GM12878 (cell line): ENCODE measurements around the gene MAST3. TPM values are rescaled to one million over a fixed set of nuclear protein-coding genes. Genes with fewer than 3 reads are reported as not detected.

Experiments used
- ATAC-seq: fragments of 200-7000 bp; cut with Tn5 transposase; 3 replicates; pipeline ENCODE4 v1.9.1; 2020; ENCODE audit warnings: mild to moderate bottlenecking, moderate library complexity
- BruUV-seq: library from RNA; stranded (reverse); fragments of 400-500 nt; replicated peaks from 2 replicates; lab custom pipeline; 2021; lab: Mats Ljungman, UMichigan
- CTCF ChIA-PET: fragments of 300-600 bp; sonication (Branson Sonifier 250); formaldehyde crosslinking; extraction: SDS; loops from one replicate; lab custom pipeline; 2021; ENCODE audit warnings: inconsistent platforms; lab: Yijun Ruan, JAX
- POLR2A ChIA-PET: fragments of 350-600 bp; formaldehyde crosslinking; extraction: SDS; loops from one replicate; lab custom pipeline; 2021; ENCODE audit warnings: inconsistent platforms; lab: Charles Lee
- RAD21 ChIA-PET: fragments of 300-600 bp; sonication (Branson Sonifier 250); formaldehyde crosslinking; loops from one replicate; lab custom pipeline; 2023; ENCODE audit warnings: antibody characterized with exemption; ENCODE audit not compliant: unreplicated experiment; lab: Charles Lee
- SMC1A ChIA-PET: fragments of 300-600 bp; sonication (Branson Sonifier 250); formaldehyde crosslinking; loops from one replicate; lab custom pipeline; 2023; ENCODE audit not compliant: unreplicated experiment, uncharacterized antibody; lab: Charles Lee
- DNase-seq: peaks from one replicate; pipeline ENCODE4 v3.0.0-alpha.2; 2011; ENCODE audit warnings: low read depth, low spot score
- FAIRE-seq: peaks from 3 replicates; lab custom pipeline; 2011; peaks lifted over from hg19 to GRCh38; lab: Jason Lieb, UNC
- H2AFZ ChIP-seq: 2 replicates; pipeline ENCODE4 v1.6.0; 2011; ENCODE audit warnings: low read depth, low read length, control low read depth; ENCODE audit not compliant: control insufficient read depth
- H3K27ac ChIP-seq: 2 replicates; pipeline ENCODE4 v1.5.1; 2011; ENCODE audit warnings: control low read depth; ENCODE audit not compliant: control insufficient read depth, insufficient read depth
- H3K27me3 ChIP-seq, 2 experiments: replicated peaks in 1 of 2; 2 replicates each; pipeline versions ENCODE4 v1.6.0 to v1.6.1; 2011; ENCODE audit warnings: low read length in 1 of 2; ENCODE audit not compliant: control insufficient read depth in 2 of 2, insufficient read depth in 2 of 2
- H3K36me3 ChIP-seq, 2 experiments: 2 replicates each; pipeline ENCODE4 v1.5.1; 2011; ENCODE audit warnings: low read length in 1 of 2; ENCODE audit not compliant: control insufficient read depth in 2 of 2, insufficient read depth in 2 of 2
- H3K4me1 ChIP-seq: 2 replicates; pipeline ENCODE4 v1.6.1; 2011; ENCODE audit warnings: mild to moderate bottlenecking, low read length, moderate library complexity, mixed read lengths; ENCODE audit not compliant: control insufficient read depth, insufficient read depth
- H3K4me2 ChIP-seq: 2 replicates; pipeline ENCODE4 v1.6.0; 2011; ENCODE audit warnings: control low read depth; ENCODE audit not compliant: control insufficient read depth, insufficient read depth
- H3K4me3 ChIP-seq: fragments of 200-600 bp; sonication (generic); 2 replicates; pipeline ENCODE4 v1.5.1; 2016
- H3K79me2 ChIP-seq: 2 replicates; pipeline ENCODE4 v1.6.0; 2011; ENCODE audit warnings: low read length; ENCODE audit not compliant: control insufficient read depth, insufficient read depth
- H3K9ac ChIP-seq: 2 replicates; pipeline ENCODE4 v1.8.0; 2011; ENCODE audit warnings: low read length, control low read depth, mixed read lengths; ENCODE audit not compliant: control insufficient read depth, insufficient read depth
- H3K9me3 ChIP-seq: replicated peaks from 3 replicates; pipeline ENCODE4 v1.5.1; 2011; ENCODE audit warnings: mild to moderate bottlenecking, low read length; ENCODE audit not compliant: control insufficient read depth, insufficient read depth
- H4K20me1 ChIP-seq: 2 replicates; pipeline ENCODE4 v1.6.0; 2011; ENCODE audit not compliant: control insufficient read depth, insufficient read depth
- CHD2 ChIP-seq: IDR thresholded peaks from 2 replicates; pipeline ENCODE4 v1.6.1; 2011; ENCODE audit warnings: low read depth, low read length, improper control_type of control experiment, borderline replicate concordance
- FOS ChIP-seq: IDR thresholded peaks from 3 replicates; pipeline ENCODE4 v1.6.1; 2011; ENCODE audit warnings: borderline replicate concordance; ENCODE audit not compliant: insufficient read length; ENCODE audit errors: extremely low read depth
- FOXK2 ChIP-seq: fragments of 450-650 bp; IDR thresholded peaks from 2 replicates; pipeline ENCODE4 v1.6.1; 2017; ENCODE audit warnings: mild to moderate bottlenecking, moderate library complexity
- POLR2AphosphoS2 ChIP-seq: IDR thresholded peaks from 2 replicates; pipeline ENCODE4 v1.6.1; 2011; ENCODE audit warnings: low read depth, mild to moderate bottlenecking, low read length, improper control_type of control experiment, moderate library complexity
- PRDM15 ChIP-seq: fragments of 450-650 bp; formaldehyde crosslinking; IDR thresholded peaks from 2 replicates; pipeline ENCODE4 v1.4.0; 2020; ENCODE audit warnings: mild to moderate bottlenecking, moderate library complexity
- SMC3 ChIP-seq: IDR thresholded peaks from 2 replicates; pipeline ENCODE4 v1.6.1; 2011; ENCODE audit warnings: low read length, improper control_type of control experiment, borderline replicate concordance
- TAF1 ChIP-seq: IDR thresholded peaks from 2 replicates; pipeline ENCODE4 v1.6.1; 2011; ENCODE audit warnings: mild to moderate bottlenecking, low read depth, low read length, borderline replicate concordance
- TCF3 ChIP-seq: IDR thresholded peaks from 2 replicates; pipeline ENCODE4 v1.6.1; 2012; ENCODE audit warnings: low read depth, mild to moderate bottlenecking, low read length, borderline replicate concordance; ENCODE audit not compliant: insufficient read depth
- USF1 ChIP-seq: IDR thresholded peaks from 2 replicates; pipeline ENCODE4 v1.6.1; 2011; ENCODE audit warnings: borderline replicate concordance, low read depth, mild to moderate bottlenecking, moderate library complexity, mixed read lengths, low read length; ENCODE audit not compliant: insufficient read depth; ENCODE audit errors: extremely low read length
- WGBS: methylation state at CpG from one replicate; pipeline ENCODE4 v1.1.6; 2016; ENCODE audit warnings: low lambda C conversion rate; ENCODE audit not compliant: insufficient replicate concordance, insufficient coverage; ENCODE audit errors: missing lambda C conversion rate; 5-methylcytosine and 5-hydroxymethylcytosine counted together
- in situ Hi-C: fragments of 300-500 bp; cut with MboI; formaldehyde crosslinking; loops from 9 replicates; pipeline ENCODE4 v1.14.3; 2018; ENCODE audit warnings: mixed read lengths
- intact Hi-C: fragments of 100-400 bp; cut with micrococcal nuclease; formaldehyde crosslinking; loops from one replicate; pipeline ENCODE4 v1.14.2; 2022; ENCODE audit not compliant: unreplicated experiment
- polyA plus RNA-seq, 11 experiments: library from polyadenylated mRNA; depleted of rRNA in 4 of 11; unstranded in 6 of 11; stranded (reverse) in 5 of 11; fragments of >200 nt; fragmentation: Nextera tagmentation in 4 of 11; fragmentation: Illumina TruSeq in 1 of 11; extraction: Ambion mirVana in 4 of 11; extraction: Trizol in 1 of 11; gene quantifications; 1 replicate in 1 of 11; 2 replicates in 10 of 11; pipeline versions ENCODE4 v1.2.1 to v1.2.3, GENCODE V29; 2011 to 2016; ENCODE audit warnings: inconsistent platforms in 2 of 11, missing spikeins in 2 of 11, low read depth in 1 of 11
- total RNA-seq, 4 experiments: library from RNA; depleted of rRNA in 3 of 4; stranded (reverse); fragments of >200 nt in 3 of 4; fragmentation: Illumina TruSeq in 1 of 4; extraction: Trizol in 1 of 4; gene quantifications; 2 replicates each; pipeline versions ENCODE4 v1.2.1 to v1.2.3, GENCODE V29; 2013 to 2021

MAST3 gene
- total and polyA plus RNA-seq, 10 of the 15 experiments (the other 5 are each of a cell fraction or from before 2014, with no cell fraction given) = 3.0 to 22.2 (median 7.5) TPM

GRCh38 chr19:18072335-18072734 lies 25.2 kb upstream of the MAST3 start:
- DNase-seq = no peak

More at GRCh38 chr19:18072335-18072734, 25.2 kb upstream of the MAST3 start:
- FAIRE-seq (no peak), ATAC-seq (no peak)
- no TSS peak for BruUV-seq
- ChIA-PET POLR2A (no interaction called here), CTCF (interaction anchor here (0.7 to 1.5 kb wide), 3 partner anchors 9 to 15 kb away, joined by 3 to 6 read pairs (median 4); partner anchors contain the start of gene IL12RB1), RAD21 (no interaction called here), SMC1A (no interaction called here)
- in situ Hi-C loops = no loop called here
- no peaks in the 10 kb centered on the region for H3K9me3 ChIP-seq
- H3K9ac ChIP-seq = no peak overlapping the region
- no peaks in the 10 kb centered on the region for H3K27me3 ChIP-seq
- intact Hi-C loops = no loop called here
- H3K36me3 ChIP-seq = peaks cover 0 to 8% of the 10 kb centered on the region in 2 experiments
- TF ChIP-seq USF1 (no peak), SMC3 (no peak), FOXK2 (no peak), TAF1 (no peak), PRDM15 (CRISPR knock-in tag) (no peak), FOS (no peak), CHD2 (no peak), POLR2AphosphoS2 (no peak), TCF3 (no peak)
- H3K4me3 ChIP-seq = no peak overlapping the region
- no peaks in the 10 kb centered on the region for H3K79me2 ChIP-seq
- no peaks in the 10 kb centered on the region for H4K20me1 ChIP-seq
- no peak overlapping the region for H2AFZ ChIP-seq
- no peak overlapping the region for H3K4me2 ChIP-seq
- H3K27ac ChIP-seq = no peak overlapping the region
- H3K4me1 ChIP-seq = no peaks in the 10 kb centered on the region
- 82% methylated on average over 6 of the region's 6 CpGs for WGBS
